HG03280 (cell line): ENCODE data around the gene ACTL10.
"Not testable (repeated sequence)": the region's sequence is repeated elsewhere in the genome, so short reads cannot be mapped to it uniquely, and the experiment has no call there.

Experiments
- ATAC-seq: cut with Tn5 transposase; IDR thresholded peaks from one replicate; pipeline ENCODE4 v1.9.1; 2021; ENCODE audit warnings: mild to moderate bottlenecking, moderate library complexity; ENCODE audit not compliant: unreplicated experiment

Gene ACTL10

DNA sequence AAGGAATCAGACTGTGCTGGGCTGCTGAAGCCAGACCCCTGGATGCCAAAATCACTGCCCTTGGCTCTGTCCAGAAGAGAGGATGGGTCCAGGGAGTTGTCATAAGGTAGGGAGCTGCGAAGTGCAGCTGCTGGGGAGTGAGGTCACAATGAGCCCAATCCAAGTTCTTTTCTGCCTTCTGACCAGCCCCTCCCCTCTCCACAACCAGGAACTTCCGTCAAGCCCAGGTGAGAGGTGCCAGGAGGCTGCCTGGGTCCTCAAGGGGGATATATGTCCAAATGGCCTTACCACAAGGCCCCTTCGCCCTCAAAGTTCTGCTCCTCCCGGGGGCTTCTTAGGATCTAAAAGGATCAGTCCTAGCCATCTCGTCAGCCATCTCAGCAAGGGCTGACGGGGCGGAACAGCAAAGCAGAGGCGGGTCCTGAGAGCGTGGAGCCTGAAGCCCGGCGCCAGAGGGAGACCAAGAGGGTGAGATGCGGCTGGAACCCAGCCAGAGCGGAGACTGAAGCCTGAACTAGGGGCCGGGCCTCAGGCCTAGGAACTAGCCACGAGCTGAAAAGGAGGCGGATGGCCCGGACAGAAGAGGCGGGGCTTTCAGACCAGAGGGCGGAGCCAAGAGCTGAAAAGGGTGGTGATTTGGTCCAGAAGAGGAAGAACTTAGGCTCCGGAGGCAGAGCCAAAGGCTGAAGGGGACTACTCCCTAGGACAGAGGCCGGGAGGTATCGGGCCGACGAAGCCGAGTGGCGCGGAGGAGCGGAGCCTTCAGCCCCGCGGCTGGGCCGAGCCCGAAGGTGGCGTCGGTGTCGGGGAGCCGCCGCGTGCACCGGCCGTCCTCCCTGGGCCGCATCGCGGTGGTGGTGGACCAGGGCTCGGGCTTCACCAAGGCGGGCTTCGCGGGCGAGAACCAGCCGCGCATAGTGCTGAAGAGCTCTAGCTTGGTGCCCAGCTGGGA, at the start of gene ACTL10:
Gene ACTL10, plus strand, starts transcription at position 651 of the 952 bp plus-strand sequence. CDS start 555 bp downstream, outside the sequence.
- ATAC-seq: peak; percentile 62

DNA sequence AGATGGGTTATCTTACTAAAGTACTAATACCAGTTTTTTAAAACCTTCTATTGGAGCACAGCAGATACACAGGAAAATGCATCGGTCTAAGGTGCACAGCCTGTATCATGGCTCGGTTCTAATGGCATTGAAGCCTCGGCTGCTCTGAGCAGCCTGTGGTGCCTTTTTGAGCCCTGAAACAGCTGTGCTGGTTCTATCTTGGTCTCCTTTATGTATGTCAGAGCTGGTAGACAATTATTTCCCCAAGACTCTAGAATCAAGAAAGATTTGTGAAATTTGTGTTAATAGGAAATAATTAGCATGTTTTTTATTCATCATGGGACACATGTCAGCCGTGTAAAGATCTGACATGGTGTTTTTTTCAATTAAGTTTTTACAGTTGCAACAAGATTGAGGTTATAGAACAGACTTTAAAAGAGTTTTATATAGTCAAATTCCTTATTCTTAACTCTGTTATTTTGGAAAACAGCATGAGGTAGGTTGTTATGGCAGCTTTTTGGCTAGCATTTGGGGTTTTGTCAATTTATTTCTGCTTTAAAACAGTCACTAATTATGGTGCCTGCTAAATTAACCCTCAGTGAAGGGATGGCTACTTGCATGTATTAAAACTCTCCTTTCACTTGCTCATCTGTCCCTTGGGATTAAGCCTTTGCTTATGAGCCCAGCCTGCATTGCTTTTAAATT, 44.9 kb upstream of the ACTL10 start:
- no peak for ATAC-seq

DNA sequence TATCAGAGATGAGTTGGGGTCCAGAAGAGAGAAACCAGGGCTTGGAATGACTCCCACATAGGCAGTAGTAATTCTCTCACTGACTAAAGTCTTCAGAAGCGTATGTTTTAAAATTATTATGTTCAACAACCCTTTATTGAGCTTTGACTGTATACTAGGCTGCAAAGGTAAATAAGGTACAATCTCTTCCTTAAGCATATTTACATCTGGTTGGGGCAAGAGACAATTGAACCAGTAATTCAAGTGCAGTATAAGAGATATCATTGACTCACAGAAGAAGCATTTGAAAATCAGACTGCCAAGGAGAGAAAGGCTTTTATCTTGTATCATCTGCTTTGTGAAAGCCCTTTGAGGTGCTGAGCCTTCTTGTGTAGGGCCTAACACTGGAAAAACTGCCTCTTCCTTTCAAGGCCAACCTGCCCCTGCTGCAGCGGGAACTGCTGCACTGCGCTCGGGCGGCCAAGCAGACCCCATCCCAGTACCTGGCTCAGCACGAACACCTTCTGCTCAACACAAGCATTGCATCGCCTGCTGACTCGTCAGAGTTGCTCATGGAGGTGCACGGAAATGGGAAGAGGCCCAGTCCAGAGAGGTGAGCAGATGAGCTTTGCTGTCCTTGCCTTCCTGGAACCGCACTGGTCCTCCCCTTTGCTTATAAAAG, 43.9 kb upstream of the ACTL10 start:
- no peak for ATAC-seq

DNA sequence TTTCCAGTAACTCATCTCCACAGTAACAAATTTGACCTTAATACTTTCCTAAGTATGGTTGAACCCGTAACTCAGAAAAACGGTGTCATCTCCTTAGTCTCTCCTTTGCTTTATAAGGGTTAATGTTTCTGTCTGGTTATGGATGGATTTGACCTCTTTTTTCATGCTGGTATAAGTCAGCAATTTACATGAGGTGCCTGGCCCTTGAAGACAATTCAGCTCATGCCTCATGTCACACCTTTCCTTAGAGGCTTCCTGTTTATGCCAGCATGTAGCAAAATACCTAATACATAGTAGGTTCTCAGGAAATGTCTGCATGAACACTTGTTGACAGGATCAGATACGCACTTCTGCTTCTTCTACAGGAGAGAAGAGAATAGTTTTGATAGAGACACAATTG, 42.3 kb upstream of the ACTL10 start:
- no peak for ATAC-seq

DNA sequence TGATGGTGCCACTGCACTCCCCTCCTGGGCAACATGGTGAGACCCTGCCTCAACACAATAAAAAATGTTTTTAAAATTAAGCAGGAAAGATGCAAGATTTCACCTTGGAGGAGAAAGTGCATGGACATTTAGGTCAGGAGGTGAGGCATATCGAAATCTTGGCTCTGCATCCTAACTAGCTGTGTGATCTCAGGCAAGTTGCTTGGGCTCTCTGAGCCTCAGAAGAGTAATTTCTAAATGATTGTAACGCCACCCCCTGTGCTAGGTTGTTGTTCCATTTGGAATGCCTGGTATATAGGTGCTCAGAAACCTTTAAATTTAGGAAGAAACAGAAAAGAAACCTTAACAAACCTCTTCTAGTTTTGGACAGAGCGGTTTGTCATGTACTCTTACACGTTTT, 40.6 kb upstream of the ACTL10 start:
- no peak for ATAC-seq

DNA sequence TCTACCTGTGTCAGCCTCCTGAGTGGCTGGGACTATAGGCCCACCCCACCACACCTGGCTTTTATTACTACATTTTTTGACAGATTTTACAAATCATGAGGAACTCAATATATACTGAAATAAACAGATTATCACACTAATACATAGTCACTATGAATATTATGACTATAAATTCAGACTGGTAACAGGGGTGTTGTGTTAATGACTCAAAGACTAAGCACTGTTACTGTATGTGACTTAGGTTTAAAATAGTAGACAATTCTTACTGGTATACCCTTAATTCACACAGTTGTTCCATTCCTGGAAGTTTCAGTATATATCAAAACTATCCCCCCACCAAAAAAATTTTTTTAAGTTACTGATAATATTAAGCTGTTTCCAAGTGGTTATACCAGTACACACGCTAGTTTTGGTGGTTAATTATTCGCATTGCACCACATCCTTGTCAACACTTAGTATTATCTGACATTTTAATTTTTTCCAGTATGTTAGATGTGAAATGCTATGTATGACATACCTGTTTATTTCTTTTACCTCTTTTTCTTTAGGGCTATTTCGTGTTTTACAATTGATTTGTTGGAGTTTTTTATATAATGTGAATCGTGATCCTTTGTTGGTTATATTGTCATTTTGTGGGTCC, 39.0 kb upstream of the ACTL10 start:
- ATAC-seq: no peak

DNA sequence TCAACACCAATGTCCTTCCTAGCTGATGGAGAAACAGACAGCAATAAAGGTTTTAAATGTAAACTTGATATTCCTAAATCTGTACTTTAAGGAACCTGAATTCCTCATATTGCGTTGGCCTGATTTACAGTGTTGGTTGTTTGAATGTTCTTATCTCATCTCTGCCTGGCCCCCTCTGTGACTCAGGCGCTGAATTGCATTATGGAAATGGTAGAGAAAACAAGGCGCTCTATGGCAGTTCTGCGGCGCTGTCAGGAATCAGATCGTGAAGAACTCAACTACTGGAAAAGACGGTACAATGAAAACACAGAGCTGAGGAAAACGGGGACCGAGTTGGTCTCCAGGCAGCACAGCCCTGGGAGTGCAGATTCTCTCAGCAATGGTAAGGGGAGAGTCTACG, 37.2 kb upstream of the ACTL10 start:
- no peak for ATAC-seq

DNA sequence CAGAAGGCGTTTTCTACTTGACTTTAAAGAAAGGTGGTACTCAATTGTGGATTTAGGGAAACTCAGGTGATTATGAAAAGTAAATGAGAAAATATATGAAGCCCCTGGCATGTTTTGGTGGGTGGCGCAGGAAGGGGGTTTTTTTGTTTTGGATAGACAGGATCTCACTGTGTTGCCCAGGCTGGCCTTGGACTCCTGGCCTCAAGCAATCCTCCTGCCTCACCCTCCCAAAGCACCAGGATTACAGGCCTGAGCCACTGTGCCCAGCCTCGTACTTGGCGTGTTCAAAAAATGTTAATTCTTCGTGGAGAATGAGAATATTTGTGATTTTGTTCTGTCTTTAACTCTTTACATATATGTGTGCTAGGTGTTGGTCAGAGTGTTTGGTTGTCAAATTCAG, 36.8 kb upstream of the ACTL10 start:
- no peak for ATAC-seq

DNA sequence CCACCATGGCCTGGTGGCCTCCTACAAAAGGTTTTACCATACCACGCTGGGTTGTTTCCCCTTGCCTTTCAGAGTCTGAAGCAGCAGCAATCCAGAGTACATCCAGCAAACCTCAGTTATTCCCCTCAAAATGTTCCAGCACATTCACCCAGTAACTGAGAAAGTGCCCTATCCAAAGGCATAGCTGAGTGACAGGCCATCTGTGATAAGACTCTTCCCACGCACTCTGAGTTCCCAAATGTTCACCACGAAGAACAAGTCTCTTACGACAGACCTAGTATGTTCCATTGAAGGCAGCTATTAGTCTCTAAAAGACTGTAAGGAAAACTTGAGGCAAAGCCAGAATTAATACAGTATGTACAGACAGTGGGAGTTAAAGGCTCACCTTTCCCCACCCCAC, 36.2 kb upstream of the ACTL10 start:
- ATAC-seq: no peak

DNA sequence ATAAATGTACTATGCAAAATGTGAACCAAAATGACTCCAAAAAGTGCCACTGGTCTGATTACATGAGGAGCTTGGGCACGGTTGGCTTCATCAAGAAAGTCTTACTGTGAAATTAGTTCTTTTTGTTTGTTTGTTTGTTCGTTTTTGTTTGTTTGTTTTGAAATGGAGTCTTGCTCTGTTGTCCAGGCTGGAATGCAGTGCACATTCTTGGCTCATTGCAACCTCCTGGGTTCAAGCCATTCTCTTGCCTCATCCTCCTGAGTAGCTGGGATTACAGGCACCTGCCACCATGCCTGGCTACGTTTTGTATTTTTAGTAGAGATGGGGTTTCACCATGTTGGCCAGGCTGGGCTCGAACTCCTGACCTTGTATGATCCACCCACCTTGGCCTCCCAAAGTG, 34.8 kb upstream of the ACTL10 start:
- ATAC-seq: not testable (repeated sequence)

DNA sequence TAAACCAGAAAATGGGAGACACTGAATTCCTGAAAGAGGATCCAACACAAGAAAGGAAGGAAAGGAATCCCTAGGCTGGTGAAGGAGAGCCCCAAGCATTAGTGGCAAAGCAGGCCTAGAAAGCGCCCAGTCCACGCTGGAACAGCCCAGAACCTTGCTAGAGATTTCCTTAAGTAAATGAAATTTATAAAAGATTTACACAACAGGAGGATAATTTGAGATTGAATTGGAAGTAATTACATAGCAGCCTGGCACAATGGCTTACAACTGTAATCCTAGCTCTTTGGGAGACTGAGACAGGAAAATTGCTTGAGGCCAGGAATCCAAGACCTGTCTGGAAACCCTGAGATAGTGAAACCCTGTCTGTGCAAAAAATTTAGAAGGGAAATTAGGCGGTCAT, 31.4 kb upstream of the ACTL10 start:
- ATAC-seq: no peak

DNA sequence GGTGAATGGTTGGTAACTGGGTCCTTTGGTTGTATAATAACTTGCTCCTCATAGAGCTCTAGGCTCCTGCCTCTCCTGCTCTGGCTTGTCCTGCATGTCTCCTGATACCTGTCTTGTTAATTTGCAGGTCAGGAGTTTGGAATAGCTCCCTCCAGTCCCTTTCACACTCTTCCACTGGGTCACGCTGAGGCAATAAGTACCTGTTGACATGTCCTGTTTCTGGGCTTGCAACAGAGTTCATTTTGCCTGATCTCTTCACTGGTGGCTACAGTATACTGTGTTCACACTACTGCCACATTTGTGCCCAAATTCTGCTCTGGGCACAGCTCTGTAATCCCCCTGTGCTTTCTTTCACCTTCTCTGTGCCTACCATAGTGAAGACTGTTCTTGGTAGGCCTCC, 30.0 kb upstream of the ACTL10 start:
- ATAC-seq: no peak

DNA sequence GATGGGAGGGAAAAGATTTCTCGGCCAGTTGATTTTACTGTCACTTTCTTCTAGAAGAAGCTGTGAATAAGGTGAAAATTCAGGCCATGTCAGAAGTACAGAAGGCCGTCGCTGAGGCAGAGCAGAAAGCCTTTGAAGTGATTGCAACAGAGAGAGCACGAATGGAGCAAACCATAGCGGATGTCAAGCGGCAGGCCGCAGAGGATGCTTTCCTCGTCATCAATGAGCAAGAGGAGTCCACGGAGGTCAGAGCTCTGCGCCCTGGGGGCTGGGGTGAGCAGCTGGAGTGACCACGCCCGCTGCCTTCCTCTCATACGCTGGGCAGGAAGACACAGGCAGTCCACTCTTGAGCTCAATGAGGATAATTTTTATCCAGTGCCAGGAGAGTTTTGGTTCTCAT, 26.5 kb upstream of the ACTL10 start:
- no peak for ATAC-seq

DNA sequence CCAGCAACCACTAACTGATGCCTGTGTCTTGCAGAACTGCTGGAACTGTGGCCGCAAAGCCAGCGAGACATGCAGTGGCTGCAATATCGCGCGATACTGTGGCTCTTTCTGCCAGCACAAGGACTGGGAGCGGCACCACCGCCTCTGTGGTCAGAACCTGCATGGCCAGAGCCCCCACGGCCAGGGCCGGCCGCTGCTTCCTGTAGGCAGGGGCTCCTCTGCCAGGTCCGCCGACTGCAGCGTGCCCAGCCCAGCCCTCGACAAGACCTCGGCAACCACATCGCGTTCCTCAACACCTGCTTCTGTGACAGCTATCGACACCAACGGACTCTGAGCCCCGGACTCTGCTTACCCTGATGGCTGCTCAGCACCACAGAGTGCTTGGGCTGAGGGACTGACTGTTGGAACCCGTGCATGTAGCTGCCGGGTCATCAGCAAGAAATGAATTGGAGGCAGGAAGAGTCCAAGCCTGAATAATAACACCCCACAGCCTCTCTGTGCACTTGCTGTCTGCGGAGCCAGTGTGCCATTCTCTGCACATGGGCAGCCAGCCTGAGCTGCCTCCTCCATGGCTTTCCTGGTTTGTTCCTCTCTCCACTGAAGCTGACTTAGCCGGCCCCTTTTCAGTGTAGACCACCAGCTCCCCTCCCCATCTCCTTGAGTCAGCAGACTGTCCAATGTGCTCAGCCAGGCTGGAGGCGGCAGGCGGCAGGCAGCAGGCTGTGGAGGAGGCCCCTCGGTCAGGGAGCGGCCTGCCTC, 22.3 kb upstream of the ACTL10 start:
- ATAC-seq: no peak

DNA sequence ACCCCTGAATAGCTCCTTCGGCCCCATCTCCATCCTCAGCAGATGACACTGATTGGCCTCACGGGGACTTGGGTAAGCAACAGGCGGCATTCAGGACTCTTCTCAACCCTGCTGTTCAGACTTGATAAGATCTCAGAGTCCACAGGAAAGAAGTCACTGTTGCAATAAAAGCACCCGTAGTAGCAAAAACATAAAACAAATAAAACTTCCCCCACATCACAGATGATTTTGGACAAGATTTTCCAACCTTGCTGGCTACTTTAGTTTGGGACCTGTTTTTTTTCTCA, 21.7 kb upstream of the ACTL10 start:
- ATAC-seq: no peak

DNA sequence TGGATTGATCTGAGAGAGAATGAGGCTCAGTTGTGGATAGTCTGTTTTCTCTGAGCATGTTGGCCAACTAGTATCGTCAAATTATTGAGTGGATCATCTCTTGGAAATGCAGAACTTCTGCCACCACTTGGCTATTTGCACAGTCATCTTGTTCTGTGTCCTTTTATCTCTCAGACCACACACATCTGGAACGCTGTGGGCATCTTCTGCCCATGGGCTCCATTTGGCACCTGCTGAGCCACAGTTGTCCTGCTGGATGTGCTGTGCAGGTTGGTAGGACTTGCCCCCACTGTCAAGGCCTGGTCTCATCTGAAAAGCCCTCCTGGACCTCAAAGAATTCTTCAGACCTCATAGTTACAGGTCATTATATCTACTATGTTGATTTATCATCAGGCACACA, 21.3 kb upstream of the ACTL10 start:
- ATAC-seq: no peak

DNA sequence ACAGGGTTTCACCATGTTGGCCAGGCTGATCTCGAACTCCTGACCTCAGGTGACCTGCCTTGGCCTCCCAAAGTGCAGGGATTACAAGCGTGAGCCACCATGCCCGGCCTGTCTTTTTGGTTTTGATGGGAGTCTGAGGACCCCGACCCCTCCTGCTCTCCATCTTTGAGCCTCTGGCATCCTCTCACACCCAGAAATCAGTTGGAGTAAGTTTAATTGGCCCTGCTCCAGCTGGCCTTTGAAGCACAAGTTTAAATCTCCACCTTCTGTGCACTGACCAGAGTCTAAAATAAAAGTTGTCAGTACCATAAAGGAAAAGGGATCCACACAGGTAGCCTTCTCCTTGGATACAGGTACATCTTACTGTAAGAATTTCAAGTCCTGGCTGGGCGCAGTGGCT, 20.6 kb upstream of the ACTL10 start:
- ATAC-seq: no peak

DNA sequence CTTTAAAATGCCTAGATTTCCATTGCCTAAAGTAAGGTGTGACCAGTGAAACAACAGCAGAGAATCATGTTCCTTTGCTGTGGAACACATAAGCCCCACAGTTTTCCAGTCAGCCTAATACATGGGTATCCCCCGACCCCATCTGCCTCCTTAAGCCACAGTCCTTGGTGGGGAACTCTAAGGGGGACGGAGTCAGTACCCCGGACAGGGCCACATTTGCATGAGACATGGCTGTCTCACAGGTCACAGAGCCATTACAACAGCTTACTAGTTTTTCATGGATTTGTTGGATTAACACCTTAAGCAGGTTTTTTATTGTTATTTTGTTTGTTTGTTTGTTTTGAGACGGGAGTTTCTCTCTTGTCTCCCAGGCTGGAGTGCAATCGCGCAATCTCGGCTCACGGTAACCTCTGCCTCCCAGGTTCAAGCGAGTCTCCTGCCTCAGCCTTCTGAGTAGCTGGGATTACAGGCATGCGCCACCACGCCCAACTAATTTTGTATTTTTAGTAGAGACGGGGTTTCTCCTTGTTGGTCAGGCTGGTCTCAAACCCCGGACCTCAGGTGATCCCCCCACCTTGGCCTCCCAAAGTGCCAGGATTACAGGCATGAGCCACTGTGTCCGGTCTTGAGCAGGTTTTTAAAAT, 19.7 kb upstream of the ACTL10 start:
- ATAC-seq: not testable (repeated sequence)

DNA sequence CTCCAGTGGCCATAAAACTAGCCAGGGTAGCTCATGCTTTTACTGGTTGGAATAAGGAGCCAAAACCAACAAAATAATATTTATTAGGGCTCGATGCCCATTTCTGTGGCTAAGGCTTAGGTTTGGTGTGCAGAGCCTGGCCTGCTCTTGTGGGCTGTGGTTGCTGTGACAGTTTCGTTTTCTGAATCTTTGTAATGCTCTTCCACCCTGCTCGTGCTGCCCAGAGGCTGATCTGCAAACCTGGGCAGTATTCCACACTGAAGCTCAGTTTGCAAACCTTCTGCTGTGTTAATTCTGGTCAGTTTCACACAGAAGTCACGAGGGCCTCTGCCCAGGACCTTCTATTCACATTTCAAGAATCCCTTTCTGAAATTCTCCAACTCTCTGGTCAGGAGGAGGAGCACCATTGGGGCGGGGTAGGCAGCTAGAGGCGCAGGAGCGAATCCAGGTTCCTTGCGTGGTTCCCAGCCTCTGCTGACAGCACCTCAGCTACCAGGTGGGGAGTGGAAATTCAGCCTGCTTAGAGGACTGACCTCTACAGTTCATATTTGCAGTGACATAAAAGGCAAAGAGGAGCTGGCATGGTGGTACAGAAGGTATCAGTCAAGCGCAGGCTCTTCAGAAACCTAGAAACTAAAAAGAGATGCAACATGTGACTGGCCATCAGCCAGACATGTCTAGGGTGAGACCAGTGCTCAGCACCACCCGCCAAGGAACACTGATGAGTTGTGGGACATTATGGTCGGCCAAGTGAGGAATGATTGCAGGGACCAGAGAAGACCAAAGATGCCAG, 18.9 kb upstream of the ACTL10 start:
- no peak for ATAC-seq
